Activated T-cell treated with anti-CD3 and anti-CD28 coated beads for 4 hours (primary cell): ENCODE data around the gene MYCL.

ENCODE experiments used
- DNase-seq: peaks from one replicate; pipeline ENCODE4 v3.0.0-alpha.2; 2020

The MYCL gene, protein sequence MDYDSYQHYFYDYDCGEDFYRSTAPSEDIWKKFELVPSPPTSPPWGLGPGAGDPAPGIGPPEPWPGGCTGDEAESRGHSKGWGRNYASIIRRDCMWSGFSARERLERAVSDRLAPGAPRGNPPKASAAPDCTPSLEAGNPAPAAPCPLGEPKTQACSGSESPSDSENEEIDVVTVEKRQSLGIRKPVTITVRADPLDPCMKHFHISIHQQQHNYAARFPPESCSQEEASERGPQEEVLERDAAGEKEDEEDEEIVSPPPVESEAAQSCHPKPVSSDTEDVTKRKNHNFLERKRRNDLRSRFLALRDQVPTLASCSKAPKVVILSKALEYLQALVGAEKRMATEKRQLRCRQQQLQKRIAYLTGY

DNA sequence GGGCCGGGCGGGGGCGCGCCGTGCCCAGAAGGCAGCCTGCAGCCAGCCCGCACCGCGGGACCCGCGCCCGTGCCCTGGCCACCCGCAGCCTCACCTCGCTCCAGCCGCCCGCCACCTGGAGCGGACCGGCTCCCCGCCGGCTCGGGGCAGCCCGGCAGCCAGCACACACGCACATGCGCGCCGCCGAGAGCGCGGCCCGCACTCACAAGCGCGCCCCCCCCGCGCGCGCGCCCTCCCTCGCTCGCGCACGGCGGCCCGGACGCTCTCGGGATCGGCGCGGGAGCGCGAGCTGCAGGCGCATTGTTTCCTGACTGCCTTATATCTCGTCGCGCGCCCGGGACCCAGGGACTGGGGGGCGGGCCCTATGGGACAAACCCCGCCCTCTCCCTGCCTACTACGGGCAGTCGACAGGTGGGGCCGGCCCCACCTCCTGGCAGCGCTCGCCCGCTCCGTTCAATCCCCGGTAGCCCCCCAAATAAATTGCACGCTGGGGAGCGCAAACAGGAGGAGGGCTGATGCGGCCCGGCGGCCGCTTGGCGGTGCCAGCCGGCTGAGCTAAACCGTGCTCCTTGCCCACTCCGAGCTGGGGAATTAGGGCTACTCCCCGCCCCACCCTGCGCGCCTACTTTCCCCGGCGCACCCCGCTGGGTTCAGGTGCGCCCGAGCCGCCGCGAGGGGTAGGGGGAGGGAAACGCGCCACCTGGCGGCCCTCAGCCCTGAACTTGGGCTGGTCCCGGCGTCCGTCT lies at the start of gene MYCL:
TSS of gene MYCL (minus strand) at position 204 of the 746 bp plus-strand sequence. CDS start 483 bp downstream, outside the sequence.
- peak; percentile 54 for DNase-seq

DNA sequence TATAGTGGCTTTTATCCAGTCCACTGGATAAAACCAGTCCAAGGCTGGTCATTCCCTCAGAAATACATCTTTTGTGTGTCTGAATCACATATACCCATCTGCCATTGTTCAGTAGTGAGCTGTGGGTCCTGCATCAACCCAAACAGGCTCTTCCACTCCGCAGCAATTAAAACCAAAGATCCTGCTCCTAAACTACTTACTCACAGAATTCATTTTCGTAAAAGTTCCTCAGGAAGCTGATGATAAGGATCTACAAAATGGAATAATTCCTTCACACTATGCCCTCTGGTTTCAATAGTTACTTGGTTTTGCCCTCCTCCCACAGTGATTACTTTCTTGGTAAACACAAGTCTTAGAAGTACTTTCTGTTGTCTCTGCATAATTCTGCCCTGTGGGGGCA lies 48.2 kb upstream of the MYCL start:
- DNase-seq = no peak

DNA sequence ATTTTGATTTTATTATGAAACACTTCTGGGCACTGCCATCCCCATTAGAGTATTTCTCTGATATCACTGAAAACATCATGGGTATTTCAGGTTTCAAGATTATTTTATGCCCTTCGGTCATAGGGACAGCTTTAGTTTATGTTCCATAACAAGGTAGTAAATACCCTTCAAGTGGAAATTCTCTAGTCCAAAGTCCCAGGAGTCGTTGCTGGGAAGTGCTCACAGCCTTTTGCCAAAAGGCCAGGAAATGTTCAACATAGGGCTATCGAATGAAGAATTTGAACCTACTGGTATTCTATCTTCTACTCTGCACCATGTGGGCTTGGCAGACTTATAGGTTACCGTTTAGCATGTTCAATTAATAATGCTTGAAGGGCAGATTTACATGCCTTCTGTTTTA lies 45.5 kb upstream of the MYCL start:
- DNase-seq = no peak

DNA sequence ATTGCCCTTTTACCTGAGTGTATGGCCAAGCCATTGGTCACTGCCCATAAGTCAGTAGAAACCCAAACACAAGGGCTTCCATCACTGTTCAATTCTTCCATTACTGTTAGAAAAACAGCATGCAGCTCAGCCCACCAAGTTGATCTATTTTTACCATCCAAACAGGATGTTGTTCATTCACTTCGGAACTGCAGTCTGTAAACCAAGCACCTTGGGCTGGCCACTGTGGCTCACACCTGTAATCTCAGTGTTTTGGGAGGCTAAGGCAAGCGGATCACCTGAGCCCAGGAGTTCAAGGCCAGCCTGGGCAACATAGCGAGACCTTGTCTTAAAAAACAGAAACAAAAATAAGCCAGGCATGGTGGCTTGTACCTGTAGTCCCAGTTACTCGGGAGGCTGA lies 44.5 kb upstream of the MYCL start:
- DNase-seq = no peak

DNA sequence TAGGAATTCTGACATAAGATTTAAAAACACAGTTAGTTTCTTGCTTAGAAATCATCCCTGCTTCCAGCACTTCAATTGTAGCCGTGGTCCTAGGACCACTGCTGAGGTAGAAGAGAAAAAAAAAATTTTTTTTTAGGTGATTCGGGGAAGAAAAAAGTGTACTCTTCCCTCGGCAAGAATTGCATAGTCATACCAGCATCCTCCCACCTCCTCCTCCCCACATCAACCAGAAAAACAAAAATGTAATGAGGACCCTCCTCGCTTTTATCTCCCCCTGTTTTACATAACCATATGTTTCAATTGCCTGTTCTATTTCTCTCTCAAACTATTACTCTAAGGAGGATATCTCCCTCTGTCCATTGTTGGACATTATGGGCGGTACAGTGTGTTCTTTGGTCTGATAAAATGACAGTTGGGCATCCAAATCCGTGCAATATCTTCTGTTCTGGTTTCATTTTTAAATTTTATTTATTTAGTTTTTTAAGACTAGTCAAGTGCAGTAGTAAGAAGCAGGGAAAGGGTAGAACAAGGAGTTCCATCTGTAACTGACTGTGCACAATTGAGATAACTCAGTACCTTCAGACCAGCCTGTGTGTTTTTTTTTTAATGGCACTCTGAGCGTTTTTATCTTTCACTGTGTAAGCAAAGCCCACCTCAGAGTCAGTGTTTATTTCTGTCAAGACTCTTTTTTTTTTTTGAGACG lies 42.8 kb upstream of the MYCL start:
- DNase-seq = no peak

DNA sequence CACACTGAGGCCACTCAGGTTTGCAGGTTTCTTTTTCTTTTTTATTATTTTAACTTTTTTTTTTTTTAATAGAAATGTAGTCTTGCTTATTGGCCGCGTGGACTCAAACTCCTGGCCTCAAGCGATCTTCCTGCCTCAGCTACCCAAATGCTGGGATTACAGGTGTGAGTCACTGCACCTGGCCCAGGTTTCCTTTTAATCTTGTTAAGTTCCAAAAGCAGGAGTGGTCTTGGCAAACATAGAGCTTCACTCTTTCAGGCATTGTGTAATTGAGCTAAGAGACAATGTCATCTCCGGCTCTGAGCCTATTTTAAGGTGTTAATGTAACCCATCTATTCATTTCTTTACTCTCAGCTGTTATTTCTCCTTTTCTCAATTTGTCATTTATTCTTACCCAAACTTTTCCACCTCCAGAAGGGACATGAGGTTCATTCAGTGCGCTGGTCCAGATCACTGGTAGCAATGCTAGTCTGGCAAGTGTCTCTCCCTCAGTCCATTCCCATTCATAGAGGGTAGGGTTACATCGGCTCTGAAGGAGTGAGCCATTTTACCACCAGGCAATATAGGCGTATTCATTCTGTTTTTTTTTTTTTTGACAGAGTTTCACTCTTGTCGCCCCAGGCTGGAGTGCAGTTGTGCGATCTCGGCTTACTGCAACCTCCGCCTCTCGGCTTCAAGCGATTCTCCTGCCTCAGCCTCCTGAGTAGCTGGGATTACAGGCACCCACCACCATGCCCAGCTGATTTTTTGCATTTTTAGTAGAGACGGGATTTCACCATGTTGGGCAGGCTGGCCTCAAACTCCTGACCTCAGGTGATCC lies 42.0 kb upstream of the MYCL start:
- DNase-seq = no peak

DNA sequence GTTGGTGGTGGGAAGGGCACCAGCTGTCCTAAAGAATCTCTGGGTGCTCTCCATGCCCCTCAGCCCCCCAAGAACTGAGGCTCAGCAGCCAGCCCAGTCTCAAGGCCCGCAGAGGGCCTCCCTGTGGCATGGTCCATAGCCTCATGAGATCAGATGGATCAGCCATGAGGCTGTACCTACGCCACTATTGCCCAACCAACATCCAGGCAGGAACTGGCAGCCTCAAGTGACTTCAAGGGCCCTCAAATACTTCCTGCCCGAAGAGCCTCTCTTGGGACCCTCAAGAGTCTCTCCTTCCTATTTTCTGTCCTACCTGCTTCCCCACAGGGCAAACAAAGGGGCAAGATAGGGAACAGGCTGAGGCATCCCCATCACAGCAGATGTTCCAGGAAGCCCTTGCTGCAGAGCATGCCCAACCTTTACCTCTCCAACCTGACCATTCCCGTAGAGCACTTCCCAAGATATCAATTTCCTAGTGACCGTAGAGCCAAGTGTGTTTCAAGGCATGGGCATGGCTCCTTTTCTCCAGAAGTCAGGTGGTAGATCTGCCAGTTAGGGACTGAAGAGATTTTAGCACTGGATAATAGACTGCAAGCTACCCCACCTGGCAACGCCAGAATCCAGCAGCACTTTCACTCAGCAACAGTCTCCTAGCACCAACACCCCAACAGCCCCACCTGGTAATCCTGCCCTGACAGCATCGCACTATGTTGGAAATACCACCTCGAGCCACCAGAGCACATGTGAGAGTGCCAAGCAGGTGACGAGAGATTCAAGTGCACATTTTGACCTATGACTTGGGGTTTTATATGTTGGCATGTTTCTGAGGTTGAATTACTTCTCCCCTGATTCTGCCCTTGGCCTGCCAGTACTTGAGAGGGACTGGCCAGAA lies 39.5 kb upstream of the MYCL start:
- DNase-seq = no peak

DNA sequence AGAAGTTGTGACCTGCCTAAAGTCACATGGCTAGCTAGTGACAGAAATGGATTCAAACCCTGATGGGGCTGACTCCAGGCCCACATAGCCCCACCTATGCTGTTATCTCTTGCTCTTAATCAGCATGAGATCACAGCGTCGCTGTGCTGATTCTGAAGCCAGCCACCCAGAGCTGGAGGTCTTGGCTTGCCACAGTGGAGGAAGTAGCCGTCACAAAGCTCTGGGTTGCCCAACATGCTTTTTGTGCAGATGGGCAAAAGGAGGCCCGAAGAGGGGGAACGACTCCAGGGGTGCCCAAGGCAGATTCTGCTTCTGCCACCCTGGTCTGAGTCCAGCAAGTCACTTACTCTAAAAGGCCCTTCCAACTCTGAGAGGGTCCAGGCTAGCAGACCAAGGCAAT lies 38.5 kb upstream of the MYCL start:
- DNase-seq = no peak

DNA sequence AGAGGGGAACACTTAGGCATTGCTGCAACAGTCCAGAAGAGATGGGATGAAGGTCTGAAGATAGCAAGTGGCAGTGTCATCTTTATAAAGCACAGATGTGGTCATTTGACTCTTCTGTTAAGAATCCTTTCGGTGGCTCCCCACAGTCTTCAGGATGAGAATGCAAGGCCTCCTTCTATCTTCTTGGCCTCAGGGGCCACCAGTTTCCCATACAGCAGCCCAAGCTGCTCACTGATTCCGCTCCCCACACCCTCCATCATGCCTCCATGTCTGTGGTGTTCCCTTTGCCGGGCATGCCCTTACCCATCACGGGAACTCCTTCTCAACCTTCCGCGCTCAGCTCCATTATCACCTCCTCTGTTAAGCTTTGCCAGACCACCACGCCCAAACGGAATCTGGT lies 37.1 kb upstream of the MYCL start:
- no peak for DNase-seq

DNA sequence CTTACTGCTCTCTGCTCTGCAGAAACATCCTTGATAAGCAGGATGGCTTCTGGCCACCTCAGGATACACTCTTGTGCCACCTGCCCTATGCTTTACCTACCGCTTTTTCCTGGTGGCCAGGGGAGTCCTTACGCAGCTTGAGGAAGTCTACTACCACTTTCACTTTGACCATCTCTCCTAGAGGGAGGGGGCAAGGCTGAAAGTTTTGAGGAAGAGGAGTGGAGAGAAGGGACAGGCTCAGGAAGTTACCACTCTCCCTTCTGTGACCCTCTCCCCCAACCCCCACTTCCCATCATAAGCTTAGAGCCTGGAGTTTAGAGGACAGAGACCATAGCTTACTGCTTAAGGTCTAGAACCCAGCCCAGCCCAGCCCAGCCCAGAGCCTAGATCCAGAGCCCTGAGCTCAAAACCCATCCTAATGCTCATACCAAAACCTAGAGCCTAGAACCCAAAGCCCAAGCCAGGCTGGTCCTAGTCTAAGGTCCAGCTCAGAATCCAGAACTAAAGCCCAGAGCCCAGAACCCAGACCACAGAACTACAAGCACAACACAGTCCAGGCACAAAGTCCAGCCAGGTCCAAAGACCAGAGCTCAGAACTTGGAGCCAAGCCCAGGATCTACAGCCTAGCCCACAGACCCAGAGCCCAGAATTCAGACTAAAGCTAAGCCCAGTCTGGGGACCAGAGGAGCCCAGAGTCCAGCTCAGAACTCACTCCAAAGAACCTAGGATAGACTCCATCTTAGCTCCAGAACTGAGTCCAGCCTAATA lies 35.2 kb upstream of the MYCL start:
- DNase-seq = no peak

DNA sequence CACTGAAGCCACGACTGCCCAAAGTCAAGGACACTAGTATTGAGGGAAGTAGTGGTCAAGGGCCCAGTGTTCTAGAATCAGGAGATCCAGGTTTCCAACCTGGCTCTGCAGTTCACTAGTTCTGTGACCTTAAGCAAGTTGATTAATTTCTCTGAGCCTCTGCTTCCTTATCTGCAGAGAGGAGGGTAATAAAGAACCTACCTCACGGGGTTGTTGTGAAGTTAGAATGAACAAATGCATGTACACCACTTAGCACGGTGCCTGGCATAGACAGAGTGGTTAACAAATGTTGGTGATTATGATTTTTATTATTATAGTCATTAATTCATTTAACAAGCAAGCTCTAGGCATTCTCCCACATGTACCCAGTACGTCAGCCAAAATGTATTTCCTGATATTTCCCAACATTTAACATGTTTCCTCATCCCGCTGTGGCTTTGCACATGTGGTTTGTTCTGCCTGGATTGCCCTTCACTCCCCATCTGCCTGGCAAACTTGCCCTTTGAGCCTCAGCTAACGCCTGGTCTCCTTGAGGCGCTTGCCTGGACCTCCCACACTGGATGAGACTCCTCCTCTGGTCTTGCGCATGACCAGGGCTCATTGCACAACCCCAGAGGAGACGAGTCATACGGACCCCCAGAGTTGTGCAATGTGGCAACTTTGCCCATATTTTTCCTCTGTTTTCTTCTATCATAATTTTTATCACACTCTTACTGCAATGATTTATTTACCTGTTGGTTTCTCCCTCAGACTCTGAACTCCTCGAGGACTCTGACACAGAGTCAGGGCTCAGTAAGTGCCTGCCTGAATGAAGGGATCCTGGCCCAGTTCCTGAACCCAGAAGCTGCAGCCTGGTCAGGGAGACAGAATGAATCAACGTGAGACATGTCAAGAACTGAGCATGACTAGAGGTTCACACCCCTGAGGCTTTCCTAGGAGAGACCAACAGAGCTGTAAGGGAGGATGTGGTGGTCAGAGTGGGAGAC lies 32.5 kb upstream of the MYCL start:
- DNase-seq = no peak

DNA sequence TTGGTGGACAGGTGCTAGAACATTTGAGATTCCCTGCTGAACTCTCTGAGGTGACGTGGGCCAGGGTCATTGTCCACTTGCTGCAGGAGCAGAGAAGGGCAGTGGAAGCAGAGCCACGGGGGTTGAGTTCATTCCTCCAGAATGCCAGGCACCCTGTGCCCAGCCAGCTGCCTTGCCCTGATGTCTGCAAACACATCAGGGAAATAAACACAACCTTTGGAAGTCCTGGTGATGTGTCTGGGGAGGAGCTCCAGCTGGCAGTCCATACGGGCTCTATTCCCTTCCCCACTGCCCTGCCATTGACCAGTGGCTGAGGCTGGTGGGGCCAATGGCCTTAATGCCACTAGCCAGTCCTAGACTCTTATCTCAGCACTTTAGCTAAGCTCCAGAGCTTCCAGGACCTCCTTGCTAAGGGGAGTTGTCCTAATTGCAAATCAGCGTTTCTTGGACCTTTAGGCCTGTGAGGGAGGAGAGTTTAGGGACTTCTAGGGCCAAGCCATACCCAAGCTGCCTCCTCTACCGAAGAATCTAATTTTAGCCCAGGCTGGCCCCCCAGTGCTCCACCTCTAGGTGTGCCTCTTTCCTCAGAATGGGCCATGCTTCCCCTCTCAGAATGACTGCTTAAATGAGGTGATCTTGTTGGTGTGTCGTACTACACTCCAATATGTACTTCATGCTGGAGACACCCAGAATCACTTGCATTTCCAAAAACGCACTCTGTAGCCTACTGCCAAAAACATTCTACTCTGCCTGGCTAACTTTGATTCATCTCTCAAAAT lies 27.3 kb upstream of the MYCL start:
- no peak for DNase-seq

DNA sequence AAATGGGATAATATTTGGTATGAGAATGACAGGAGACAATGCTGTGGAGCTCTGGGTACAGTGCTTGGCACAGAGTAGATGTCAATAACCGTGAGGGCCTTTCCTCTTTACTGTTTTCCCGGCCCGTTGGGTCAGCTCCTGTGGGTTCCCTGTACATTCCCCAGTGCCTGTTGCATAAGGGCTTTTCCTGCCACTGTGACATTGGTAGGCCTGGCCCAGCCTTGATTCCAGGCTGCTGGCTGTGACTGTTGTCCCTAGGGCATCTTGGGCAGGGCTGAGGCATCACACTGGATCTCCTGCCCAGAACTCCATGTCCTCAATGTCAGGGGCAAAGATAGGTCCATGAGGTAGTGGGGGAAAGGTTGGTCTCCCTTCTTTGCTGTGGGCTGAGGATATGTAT lies 25.8 kb upstream of the MYCL start:
- no peak for DNase-seq

DNA sequence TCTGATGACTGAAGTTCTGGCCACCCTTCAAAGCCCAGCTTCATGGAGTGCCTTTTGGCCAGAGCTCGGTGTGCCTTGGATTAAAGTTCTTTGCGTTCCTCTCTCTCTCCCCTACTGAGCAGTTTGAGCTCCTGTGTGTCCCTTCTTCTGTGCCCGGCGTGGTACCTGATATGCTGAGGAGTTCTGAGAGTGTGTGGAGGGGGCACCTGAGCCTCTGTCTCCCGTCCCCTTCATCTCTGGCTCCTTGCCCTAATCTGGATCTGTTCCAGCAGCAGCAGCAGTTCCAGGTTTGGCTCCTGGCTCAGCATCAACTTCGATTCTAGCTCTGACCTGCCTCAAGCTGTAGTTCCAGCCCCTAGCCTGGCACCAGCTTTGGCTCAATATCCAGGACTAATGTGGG lies 25.1 kb upstream of the MYCL start:
- no peak for DNase-seq

DNA sequence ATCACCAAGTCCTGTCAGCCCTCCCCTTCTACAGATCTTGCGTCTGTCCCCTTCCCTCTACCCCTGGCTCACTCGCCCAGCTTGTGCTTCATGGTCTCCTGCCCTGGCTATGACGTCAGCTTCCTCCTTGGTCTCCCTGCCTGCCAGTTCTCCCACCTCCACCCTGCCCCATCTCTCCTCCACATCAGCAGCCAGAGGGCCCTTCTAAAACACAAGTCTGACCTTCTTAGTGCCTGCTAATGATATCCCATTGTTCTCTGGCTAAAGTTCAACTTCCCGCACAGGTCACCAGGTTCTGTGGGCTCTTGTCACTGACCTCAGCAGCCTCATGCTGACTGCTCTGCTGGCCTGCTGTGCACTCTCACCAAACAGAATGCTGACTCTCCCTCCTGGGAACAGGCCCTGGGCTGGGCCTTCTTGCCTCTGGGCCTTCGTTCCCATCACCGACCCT lies 24.7 kb upstream of the MYCL start:
- DNase-seq = no peak

DNA sequence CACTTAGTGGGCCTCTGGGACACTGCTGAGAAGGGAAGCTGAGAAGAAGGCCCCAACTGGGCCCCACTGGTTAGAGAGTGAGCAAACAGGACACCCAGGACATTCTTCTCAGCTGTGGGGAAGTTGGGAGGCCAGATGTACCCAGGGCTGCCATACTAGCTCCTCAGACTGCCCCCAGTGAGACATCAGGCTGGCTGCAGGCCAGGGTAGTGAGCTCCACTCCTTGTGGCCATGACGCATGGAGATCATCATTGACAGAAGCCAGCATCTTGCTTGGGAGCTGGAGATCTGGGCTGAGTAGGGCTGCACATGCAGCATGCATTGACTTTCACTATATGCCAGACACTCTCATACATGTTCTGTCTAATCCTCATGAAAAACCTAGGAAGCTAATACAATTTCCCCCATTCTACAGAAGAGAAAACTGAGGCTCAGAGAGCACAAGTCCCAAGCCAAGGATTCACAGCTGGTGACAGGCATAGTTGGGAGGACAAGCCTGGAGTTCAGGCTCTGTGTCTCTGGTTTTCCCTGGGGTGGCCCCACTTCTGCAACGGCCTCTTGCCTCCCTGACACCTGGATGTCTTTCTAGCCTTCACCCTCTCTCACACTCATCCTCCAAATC lies 24.1 kb upstream of the MYCL start:
- DNase-seq = no peak

DNA sequence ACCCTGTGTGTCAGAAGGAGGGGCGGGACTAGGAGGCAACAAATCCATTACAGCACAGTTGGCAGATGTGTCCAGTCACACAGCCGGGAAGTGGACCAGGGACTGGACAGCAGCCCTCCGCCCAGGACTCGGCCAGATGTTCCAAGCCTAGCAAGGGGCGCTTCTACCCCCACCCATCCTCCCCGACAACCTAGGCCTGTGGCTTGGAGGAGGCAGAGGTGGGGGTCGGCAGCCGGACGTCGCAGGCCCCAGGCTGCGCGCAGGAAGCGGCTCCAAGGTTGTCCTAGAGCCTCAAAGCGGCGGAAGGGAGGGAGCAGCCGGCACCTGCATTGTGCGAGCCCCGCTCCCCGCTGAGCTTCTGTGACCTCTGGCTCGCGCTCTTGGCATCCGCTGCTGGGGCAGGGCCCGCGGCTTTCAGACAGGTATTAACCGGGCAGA lies 20.6 kb upstream of the MYCL start:
- DNase-seq = no peak

DNA sequence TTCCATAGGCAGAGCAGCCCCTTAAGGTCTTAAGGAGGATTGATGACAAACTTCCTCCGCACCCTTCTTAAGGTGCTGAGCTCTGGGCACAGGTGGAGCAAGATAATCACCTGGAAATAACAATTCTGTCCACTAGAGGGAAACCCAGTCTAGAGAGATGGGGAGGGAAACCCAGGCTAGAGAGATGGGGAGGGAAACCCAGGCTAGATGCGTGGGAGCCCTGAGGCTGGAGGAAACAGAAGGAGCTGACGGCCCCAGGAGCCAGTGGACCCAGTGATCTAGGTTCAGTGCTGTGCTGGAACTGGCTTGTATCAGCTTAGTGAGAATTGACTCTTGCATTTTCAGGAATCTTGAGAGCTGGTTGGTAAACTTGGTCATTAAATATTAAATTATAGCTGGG lies 17.8 kb upstream of the MYCL start:
- peak; percentile 28 for DNase-seq
